Testis (tissue), 5 donors: ENCODE data around the gene WDR53. TPM values are rescaled to one million over a fixed set of nuclear protein-coding genes. Genes with fewer than 3 reads are reported as not detected.
"Not testable (repeated sequence)": the region's sequence is repeated elsewhere in the genome, so short reads cannot be mapped to it uniquely, and the experiment has no call there.

Experiments used
- DNase-seq: peaks from one replicate; pipeline ENCODE4 v3.0.0-alpha.2; 2019
- H3K27ac ChIP-seq, 2 donors: fragments of 200-600 bp; sonication (generic); one replicate each; pipeline ENCODE4 v1.5.1; 2019
- H3K27me3 ChIP-seq: fragments of 200-600 bp; sonication (generic); one replicate; pipeline ENCODE4 v1.5.1; 2019
- H3K36me3 ChIP-seq: fragments of 200-600 bp; sonication (generic); one replicate; pipeline ENCODE4 v1.5.1; 2017; ENCODE audit warnings: low read depth; ENCODE audit errors: missing control alignments
- H3K4me1 ChIP-seq: fragments of 200-600 bp; sonication (generic); one replicate; pipeline ENCODE4 v1.5.1; 2019
- H3K4me3 ChIP-seq, 2 donors: fragments of 200-600 bp; sonication (generic); one replicate each; pipeline ENCODE4 v1.5.1; 2017 to 2019
- H3K9me3 ChIP-seq: fragments of 200-600 bp; sonication (generic); one replicate; pipeline ENCODE4 v1.5.1; 2017
- CTCF ChIP-seq, 3 experiments: fragments of 450-650 bp in 2 of 3; fragments of 200-600 bp in 1 of 3; sonication (generic) in 1 of 3; IDR thresholded peaks; one replicate each; pipeline ENCODE4 v1.5.1; 2016 to 2019; ENCODE audit warnings: antibody characterized with exemption in 3 of 3, mild to moderate bottlenecking in 2 of 3, moderate library complexity in 1 of 3
- POLR2A ChIP-seq: fragments of 450-650 bp; IDR thresholded peaks from one replicate; pipeline ENCODE4 v1.6.1; 2017; ENCODE audit warnings: antibody characterized with exemption, mild to moderate bottlenecking, moderate library complexity
- WGBS, 2 donors: methylation state at CpG; one replicate each; pipeline ENCODE4 v1.1.5; 2018; 5-methylcytosine and 5-hydroxymethylcytosine counted together
- intact Hi-C: fragments of 100-400 bp; cut with DNase I; formaldehyde crosslinking; loops from one replicate; pipeline ENCODE4 v1.15.1; 2023; ENCODE audit warnings: low total_unique reads
- long read RNA-seq, 2 donors: transcript quantifications; one replicate each; lab custom pipeline, GENCODE V29; 2026
- polyA plus RNA-seq: library from polyadenylated mRNA; stranded (reverse); fragments of 350-450 nt; fragmentation: Illumina TruSeq; extraction: RNeasy Lipid Tissue Mini Kit (QIAGEN cat#74804); gene quantifications from one replicate; pipeline ENCODE4 v1.2.3, GENCODE V29; 2014; ENCODE audit warnings: low read depth, low replicate concordance; ENCODE audit not compliant: insufficient read depth
- total RNA-seq, 2 donors: library from RNA; depleted of rRNA; stranded (reverse); fragments of >200 nt; gene quantifications; one replicate each; pipeline ENCODE4 v1.2.3, GENCODE V29; 2016

Gene WDR53
- 10 to 100 TPM; 25.8 to 38.6 TPM for total RNA-seq
- polyA plus RNA-seq = 140 TPM
- long read RNA-seq, donor 1 = 0 reads
- long read RNA-seq, donor 2, partial matches to known transcripts = 5 of 19 reads
- long read RNA-seq, donor 2, other reads (novel, unspliced or antisense) = 12 of 19 reads

GRCh38 chr3:196568246-196569002 lies at the start of gene WDR53, which contains the start of gene FBXO45:
WDR53 (minus strand) TSS chr3:196568554; CDS start chr3:196561475, 7,079 bp downstream.
FBXO45 (plus strand) TSS chr3:196568660; CDS start chr3:196568985, 325 bp downstream.
- Histone ChIP-seq H3K27me3 (no peaks in the 10 kb centered on the region), H3K9me3 (no peaks in the 10 kb centered on the region), H3K27ac (peak within 1 kb of the TSS; percentile 23 to 85), H3K36me3 (no peaks in the 10 kb centered on the region), H3K4me3 (peak within 1 kb of the TSS; percentile 78), H3K4me1 (peaks cover 11% of the 10 kb centered on the region)
- peak; percentile 96 for DNase-seq
- intact Hi-C loops = no loop called here
- 0% methylated on average over 18 to 59 of the region's 87 CpGs for WGBS, 2 donors
- TF ChIP-seq POLR2A = peak; percentile 36
- no peak for TF ChIP-seq CTCF (IDR thresholded peaks at IDR 0.05)

- no peak for DNase-seq
- no peak for TF ChIP-seq POLR2A
- TF ChIP-seq CTCF (IDR thresholded peaks at IDR 0.05) = no peak
- Histone ChIP-seq H3K9me3 (no peaks in the 10 kb centered on the region), H3K4me1 (peaks cover 2% of the 10 kb centered on the region), H3K4me3 (no peak overlapping the region), H3K27me3 (no peaks in the 10 kb centered on the region), H3K27ac (no peak overlapping the region), H3K36me3 (no peaks in the 10 kb centered on the region)
- intact Hi-C loops = no loop called here
- WGBS, 2 donors = 75 to 78% methylated on average over 5 of the region's 5 CpGs
These were observed 48.9 kb upstream of the WDR53 start for GRCh38 chr3:196617256-196617655.

- H3K36me3 ChIP-seq, DNase-seq, H3K9me3 ChIP-seq, H3K4me1 ChIP-seq, H3K4me3 ChIP-seq, H3K27me3 ChIP-seq, intact Hi-C loops, H3K27ac ChIP-seq: not testable (repeated sequence)
- 86 to 95% methylated on average over 6 of the region's 6 CpGs for WGBS, 2 donors
These were observed 46.9 kb upstream of the WDR53 start for GRCh38 chr3:196615234-196615633.

- Histone ChIP-seq H3K27me3 (no peaks in the 10 kb centered on the region), H3K27ac (no peak overlapping the region), H3K9me3 (no peaks in the 10 kb centered on the region), H3K4me3 (no peak overlapping the region), H3K4me1 (peaks cover 10% of the 10 kb centered on the region), H3K36me3 (no peaks in the 10 kb centered on the region)
- intact Hi-C loops = loop anchor here (5.0 kb wide), 1 partner anchor 75 kb away; no protein-coding TSS in a partner anchor
- WGBS, 2 donors = 55 to 65% methylated on average over 10 of the region's 10 CpGs
- TF ChIP-seq POLR2A (no peak), CTCF (IDR thresholded peaks at IDR 0.05) (no peak)
- no peak for DNase-seq
These were observed 43.6 kb upstream of the WDR53 start for GRCh38 chr3:196611761-196612483.
